Measurements from ENCODE around the gene SIPA1. TPM values are rescaled to one million over a fixed set of nuclear protein-coding genes. Genes with fewer than 3 reads are reported as not detected.

SIPA1 gene
- total and polyA plus RNA-seq, 2 of the 8 experiments (the other 6 are each of a cell fraction or from before 2014, with no cell fraction given) = 35.3 to 72.2 TPM

DNA sequence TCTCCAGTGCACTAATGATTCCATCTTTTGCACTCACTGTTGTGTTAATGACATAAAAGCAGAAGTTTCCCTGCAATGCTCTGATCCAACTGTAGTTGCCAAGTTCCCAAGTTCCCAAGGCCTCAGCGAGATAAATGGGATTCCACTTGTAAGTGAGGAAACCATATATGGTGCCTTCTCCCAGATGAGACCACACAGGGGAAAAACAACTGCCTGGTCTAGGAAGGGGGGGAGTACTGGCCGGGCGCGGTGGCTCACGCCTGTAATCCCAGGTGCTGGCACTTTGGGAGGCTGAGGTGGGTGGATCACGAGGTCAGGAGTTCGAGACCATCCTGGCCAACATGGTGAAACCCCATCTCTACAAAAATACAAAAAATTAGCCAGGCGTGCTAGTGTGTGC, 48.1 kb downstream of the SIPA1 start:
- no peaks in the 10 kb centered on the region for H4K20me1 ChIP-seq (replicated peaks in 1 of 2; ENCODE audit: control insufficient read depth in 1 of 2, insufficient read depth in 2 of 2, low read length in 2 of 2)
- DNase-seq (ENCODE audit: low read depth in 1 of 2, low spot score in 2 of 2) (no peak), FAIRE-seq (no peak)
- H3K27ac ChIP-seq (ENCODE audit: low read depth, low read length) = no peak overlapping the region
- WGBS, 2 experiments (ENCODE audit: extremely low coverage in 1 of 2, insufficient coverage in 1 of 2, insufficient read length in 1 of 2, insufficient replicate concordance in 2 of 2, low coverage in 1 of 2, low lambda C conversion rate in 2 of 2, missing lambda C conversion rate in 1 of 2) = 86% methylated on average over 7 of the region's 8 CpGs; no CpG with 5 or more reads in 1 of the 2 experiments
- H2BK5ac ChIP-seq (ENCODE audit: low read depth, low read length) = no peak overlapping the region
- no peak overlapping the region; a peak in 1 of 7 replicates for H3K9ac ChIP-seq (replicated peaks in 1 of 4; ENCODE audit: extremely low read depth in 1 of 4, low read depth in 3 of 4, low read length in 3 of 4)
- TF ChIP-seq SRF (IDR thresholded peaks at IDR 0.05; ENCODE audit: low read depth, low read length) (peak; percentile 34; the same call in 1 of the 2 replicates), HDAC6 (IDR thresholded peaks at IDR 0.05; ENCODE audit: low read depth, low read length) (no peak)
- no peaks in the 10 kb centered on the region for H3K27me3 ChIP-seq (replicated peaks in 1 of 4; ENCODE audit: control insufficient read depth in 3 of 4, extremely low read depth in 1 of 4, insufficient read depth in 3 of 4, low read length in 3 of 4)
- H2AK5ac ChIP-seq (ENCODE audit: low read depth, low read length) = no peak overlapping the region
- no peak overlapping the region for H2AFZ ChIP-seq (ENCODE audit: low read length)
- no peak overlapping the region for H3K14ac ChIP-seq (ENCODE audit: insufficient read length)
- H2BK12ac ChIP-seq (ENCODE audit: low read depth, low read length) = no peak overlapping the region
- H4K8ac ChIP-seq (ENCODE audit: extremely low read depth, insufficient read depth, low read length) = peak overlapping the region; percentile 84; the same call in 1 of the 2 replicates
- no peaks in the 10 kb centered on the region for H3K9me3 ChIP-seq (ENCODE audit: insufficient read depth in 2 of 2, low read depth in 1 of 2, low read length in 1 of 2)
- no peak overlapping the region for H3K56ac ChIP-seq (replicated peaks; ENCODE audit: insufficient read length, low read depth, low read length)
- H3K4me1 ChIP-seq (replicated peaks in 1 of 4; ENCODE audit: control insufficient read depth in 3 of 4, insufficient read depth in 4 of 4, low read length in 3 of 4) = no peaks in the 10 kb centered on the region; a peak in 1 of 7 replicates
- no peak overlapping the region for H4K5ac ChIP-seq (ENCODE audit: insufficient read length, low read depth, low read length)
- ChIA-PET POLR2A (ENCODE audit: partially characterized antibody) (interaction anchor here (1.0 kb wide), 1 partner anchor 147 kb away, joined by 3 read pairs; no protein-coding TSS in a partner anchor), CTCF (ENCODE audit: partially characterized antibody) (interaction anchor here (0.7 kb wide), 1 partner anchor 92 kb away, joined by 3 read pairs; no protein-coding TSS in a partner anchor)
- no peak overlapping the region for H3K18ac ChIP-seq (ENCODE audit: extremely low read depth, low read length)
- H4K91ac ChIP-seq (replicated peaks; ENCODE audit: insufficient read length, low read length) = no peak overlapping the region
- H3K4me3 ChIP-seq (ENCODE audit: extremely low read depth in 1 of 4, insufficient read depth in 2 of 4, low read depth in 3 of 4, low read length in 4 of 4) = no peak overlapping the region
- H3K23me2 ChIP-seq (ENCODE audit: low read depth, low read length) = no peaks in the 10 kb centered on the region
- H3K4ac ChIP-seq (replicated peaks; ENCODE audit: insufficient read length, low read depth, low read length) = no peak overlapping the region
- H3K4me2 ChIP-seq (ENCODE audit: insufficient read depth in 1 of 2, low read depth in 2 of 2, low read length in 2 of 2) = no peak overlapping the region
- no peaks in the 10 kb centered on the region for H3K36me3 ChIP-seq (ENCODE audit: control insufficient read depth in 2 of 4, insufficient read depth in 4 of 4, low read length in 3 of 4)
- no peak overlapping the region for H2BK20ac ChIP-seq (ENCODE audit: low read length)
- H2BK15ac ChIP-seq (ENCODE audit: low read length) = no peak overlapping the region
- no peak overlapping the region for H3K23ac ChIP-seq (ENCODE audit: insufficient read length)
- H2BK120ac ChIP-seq (replicated peaks; ENCODE audit: low read depth, low read length) = peak overlapping the region; percentile 72
- no peaks in the 10 kb centered on the region for H3K79me1 ChIP-seq (ENCODE audit: low read depth, low read length)
- no peaks in the 10 kb centered on the region for H3K79me2 ChIP-seq (ENCODE audit: control insufficient read depth in 1 of 2, insufficient read depth in 2 of 2, low read length in 2 of 2)

All from H1 (cell line).